Left lobe of liver (tissue), 2 donors: ENCODE measurements around the gene NTHL1. TPM values are rescaled to one million over a fixed set of nuclear protein-coding genes. Genes with fewer than 3 reads are reported as not detected.

ENCODE experiments used
- ATAC-seq: fragments of 200-7000 bp; cut with Tn5 transposase; one replicate; pipeline ENCODE4 v1.9.1; 2020; ENCODE audit warnings: mild to moderate bottlenecking, moderate library complexity
- DNase-seq: peaks from one replicate; pipeline ENCODE4 v3.0.0-alpha.2; 2020; ENCODE audit warnings: low spot score
- total RNA-seq: library from RNA; stranded (reverse); gene quantifications from one replicate; pipeline ENCODE4 v1.2.1, GENCODE V29; 2021
- donor health status: DM: no; HTN: no; CAD: no; lungs with moderate emphysema.
- donor health status: DM: no; HTN: yes; CAD: no.

NTHL1 gene
- 109 TPM for total RNA-seq

- peak; percentile 98 for DNase-seq
- peak; percentile 92 for ATAC-seq
Observed at GRCh38 chr16:2047330-2048115, at the start of gene NTHL1, which contains the start of gene TSC2. TSS of gene NTHL1 (minus strand) at chr16:2047834. CDS start at chr16:2047823, 11 bp downstream. TSS of gene TSC2 (plus strand) at chr16:2047985. CDS start at chr16:2048616, 631 bp downstream.

- DNase-seq = no peak
- no peak for ATAC-seq
Observed at GRCh38 chr16:2096853-2097595, 49.4 kb upstream of the NTHL1 start.

GRCh38 chr16:2095918-2096582, 48.4 kb upstream of the NTHL1 start:
- ATAC-seq (no peak), DNase-seq (no peak)

- DNase-seq (no peak), ATAC-seq (no peak)
Observed at GRCh38 chr16:2095315-2095853, 47.8 kb upstream of the NTHL1 start.

GRCh38 chr16:2093793-2094192, 46.2 kb upstream of the NTHL1 start:
- no peak for DNase-seq
- ATAC-seq = no peak

GRCh38 chr16:2092866-2093265, 45.2 kb upstream of the NTHL1 start:
- DNase-seq = no peak

GRCh38 chr16:2092256-2092620, 44.6 kb upstream of the NTHL1 start:
- ATAC-seq = no peak
- DNase-seq = no peak

More at GRCh38 chr16:2092866-2093265, 45.2 kb upstream of the NTHL1 start:
- no peak for ATAC-seq

- DNase-seq (no peak), ATAC-seq (no peak)
Observed at GRCh38 chr16:2091547-2092255, 44.1 kb upstream of the NTHL1 start.

GRCh38 chr16:2090777-2091546, 43.3 kb upstream of the NTHL1 start:
- ATAC-seq (peak; percentile 44), DNase-seq (peak; percentile 84)

- ATAC-seq (peak; percentile 15), DNase-seq (peak; percentile 75)
Observed at GRCh38 chr16:2090481-2090776, 42.8 kb upstream of the NTHL1 start.

- DNase-seq (peak; percentile 90), ATAC-seq (peak; percentile 42)
Observed at GRCh38 chr16:2089706-2090480, 42.3 kb upstream of the NTHL1 start.

GRCh38 chr16:2088759-2089358, 41.2 kb upstream of the NTHL1 start:
- DNase-seq (peak; percentile 54), ATAC-seq (no peak)

GRCh38 chr16:2087748-2088631, 40.4 kb upstream of the NTHL1 start:
- ATAC-seq = peak; percentile 36
- DNase-seq = peak; percentile 89

GRCh38 chr16:2086812-2087747, 39.4 kb upstream of the NTHL1 start:
- ATAC-seq (no peak), DNase-seq (no peak)

GRCh38 chr16:2086106-2086742, 38.6 kb upstream of the NTHL1 start:
- DNase-seq = peak; percentile 94
- ATAC-seq = peak; percentile 43

GRCh38 chr16:2085669-2086068, 38.0 kb upstream of the NTHL1 start:
- ATAC-seq (peak; percentile 3), DNase-seq (no peak)
